ENCODE data around the gene DDI1. TPM values are rescaled to one million over a fixed set of nuclear protein-coding genes. Genes with fewer than 3 reads are reported as not detected.

Gene DDI1
- total and polyA plus RNA-seq, 2 experiments from 2014 or later = 0.13 TPM; not detected in 1

DNA sequence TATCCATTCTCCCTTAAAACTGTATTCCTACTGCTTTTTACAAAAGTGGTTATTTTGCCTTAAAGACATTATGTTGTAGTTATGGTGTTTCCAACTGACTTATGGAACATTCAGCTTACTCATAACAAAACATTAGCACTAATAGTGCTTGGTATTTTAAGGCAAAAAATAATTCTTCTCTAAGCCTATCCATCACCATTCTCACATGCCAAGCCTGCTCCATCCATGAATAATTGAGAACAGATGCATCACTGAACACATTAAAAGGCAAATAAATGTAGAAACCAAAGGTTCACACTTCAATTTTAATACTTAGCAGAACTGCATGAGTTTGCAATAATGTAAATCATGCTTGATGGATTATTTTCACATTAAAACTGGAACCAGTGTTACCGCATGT is 42.3 kb upstream of the DDI1 start:
- Histone ChIP-seq H3K27ac (ENCODE audit: low read depth) (no peak overlapping the region), H2AFZ (no peak overlapping the region), H3K27me3 (ENCODE audit: insufficient read depth) (no peaks in the 10 kb centered on the region), H4K20me1 (replicated peaks; ENCODE audit: insufficient read depth) (no peaks in the 10 kb centered on the region), H3K36me3 (ENCODE audit: insufficient read depth) (no peaks in the 10 kb centered on the region), H3K9me2 (ENCODE audit: insufficient read depth) (no peaks in the 10 kb centered on the region), H3K79me2 (replicated peaks; ENCODE audit: insufficient read depth) (no peaks in the 10 kb centered on the region), H3F3A (replicated peaks; ENCODE audit: low read depth) (no peaks in the 10 kb centered on the region), H3K4me3 (no peak overlapping the region), H3K4me1 (ENCODE audit: insufficient read depth) (no peaks in the 10 kb centered on the region), H3K4me2 (no peak overlapping the region)
- no peak for ATAC-seq
- Mint-ChIP-seq H3K9me3 (no peaks in the 10 kb centered on the region), H3K4me3 (no peak overlapping the region), H3K4me1 (no peaks in the 10 kb centered on the region), H3K36me3 (ENCODE audit: low read depth) (no peaks in the 10 kb centered on the region), H3K27ac (no peak overlapping the region), H3K27me3 (ENCODE audit: insufficient read depth, low read depth, poor library complexity) (no peaks in the 10 kb centered on the region)
- no peak for DNase-seq (ENCODE audit: low spot score)
- TF ChIP-seq, protein P1, sequence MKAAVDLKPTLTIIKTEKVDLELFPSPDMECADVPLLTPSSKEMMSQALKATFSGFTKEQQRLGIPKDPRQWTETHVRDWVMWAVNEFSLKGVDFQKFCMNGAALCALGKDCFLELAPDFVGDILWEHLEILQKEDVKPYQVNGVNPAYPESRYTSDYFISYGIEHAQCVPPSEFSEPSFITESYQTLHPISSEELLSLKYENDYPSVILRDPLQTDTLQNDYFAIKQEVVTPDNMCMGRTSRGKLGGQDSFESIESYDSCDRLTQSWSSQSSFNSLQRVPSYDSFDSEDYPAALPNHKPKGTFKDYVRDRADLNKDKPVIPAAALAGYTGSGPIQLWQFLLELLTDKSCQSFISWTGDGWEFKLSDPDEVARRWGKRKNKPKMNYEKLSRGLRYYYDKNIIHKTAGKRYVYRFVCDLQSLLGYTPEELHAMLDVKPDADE (IDR thresholded peaks at IDR 0.05) = no peak
- TF ChIP-seq ZNF331 (CRISPR knock-in tag; IDR thresholded peaks at IDR 0.05; ENCODE audit: low read depth) (no peak), EZH2 (IDR thresholded peaks at IDR 0.05; ENCODE audit: low read depth, unreplicated experiment) (no peak), POLR2AphosphoS5 (IDR thresholded peaks at IDR 0.05; ENCODE audit: low read depth) (no peak), ZNF114 (CRISPR knock-in tag; IDR thresholded peaks at IDR 0.05) (no peak), NANOG (IDR thresholded peaks at IDR 0.05; ENCODE audit: borderline replicate concordance) (no peak), CREB1 (CRISPR knock-in tag; IDR thresholded peaks at IDR 0.05; ENCODE audit: low read depth) (no peak), JUNB (IDR thresholded peaks at IDR 0.05; ENCODE audit: unreplicated experiment) (no peak), STAT1 (IDR thresholded peaks at IDR 0.05; ENCODE audit: unreplicated experiment) (no peak), EZH2phosphoT487 (IDR thresholded peaks at IDR 0.05; ENCODE audit: unreplicated experiment) (no peak)
- TF ChIP-seq, protein P2, sequence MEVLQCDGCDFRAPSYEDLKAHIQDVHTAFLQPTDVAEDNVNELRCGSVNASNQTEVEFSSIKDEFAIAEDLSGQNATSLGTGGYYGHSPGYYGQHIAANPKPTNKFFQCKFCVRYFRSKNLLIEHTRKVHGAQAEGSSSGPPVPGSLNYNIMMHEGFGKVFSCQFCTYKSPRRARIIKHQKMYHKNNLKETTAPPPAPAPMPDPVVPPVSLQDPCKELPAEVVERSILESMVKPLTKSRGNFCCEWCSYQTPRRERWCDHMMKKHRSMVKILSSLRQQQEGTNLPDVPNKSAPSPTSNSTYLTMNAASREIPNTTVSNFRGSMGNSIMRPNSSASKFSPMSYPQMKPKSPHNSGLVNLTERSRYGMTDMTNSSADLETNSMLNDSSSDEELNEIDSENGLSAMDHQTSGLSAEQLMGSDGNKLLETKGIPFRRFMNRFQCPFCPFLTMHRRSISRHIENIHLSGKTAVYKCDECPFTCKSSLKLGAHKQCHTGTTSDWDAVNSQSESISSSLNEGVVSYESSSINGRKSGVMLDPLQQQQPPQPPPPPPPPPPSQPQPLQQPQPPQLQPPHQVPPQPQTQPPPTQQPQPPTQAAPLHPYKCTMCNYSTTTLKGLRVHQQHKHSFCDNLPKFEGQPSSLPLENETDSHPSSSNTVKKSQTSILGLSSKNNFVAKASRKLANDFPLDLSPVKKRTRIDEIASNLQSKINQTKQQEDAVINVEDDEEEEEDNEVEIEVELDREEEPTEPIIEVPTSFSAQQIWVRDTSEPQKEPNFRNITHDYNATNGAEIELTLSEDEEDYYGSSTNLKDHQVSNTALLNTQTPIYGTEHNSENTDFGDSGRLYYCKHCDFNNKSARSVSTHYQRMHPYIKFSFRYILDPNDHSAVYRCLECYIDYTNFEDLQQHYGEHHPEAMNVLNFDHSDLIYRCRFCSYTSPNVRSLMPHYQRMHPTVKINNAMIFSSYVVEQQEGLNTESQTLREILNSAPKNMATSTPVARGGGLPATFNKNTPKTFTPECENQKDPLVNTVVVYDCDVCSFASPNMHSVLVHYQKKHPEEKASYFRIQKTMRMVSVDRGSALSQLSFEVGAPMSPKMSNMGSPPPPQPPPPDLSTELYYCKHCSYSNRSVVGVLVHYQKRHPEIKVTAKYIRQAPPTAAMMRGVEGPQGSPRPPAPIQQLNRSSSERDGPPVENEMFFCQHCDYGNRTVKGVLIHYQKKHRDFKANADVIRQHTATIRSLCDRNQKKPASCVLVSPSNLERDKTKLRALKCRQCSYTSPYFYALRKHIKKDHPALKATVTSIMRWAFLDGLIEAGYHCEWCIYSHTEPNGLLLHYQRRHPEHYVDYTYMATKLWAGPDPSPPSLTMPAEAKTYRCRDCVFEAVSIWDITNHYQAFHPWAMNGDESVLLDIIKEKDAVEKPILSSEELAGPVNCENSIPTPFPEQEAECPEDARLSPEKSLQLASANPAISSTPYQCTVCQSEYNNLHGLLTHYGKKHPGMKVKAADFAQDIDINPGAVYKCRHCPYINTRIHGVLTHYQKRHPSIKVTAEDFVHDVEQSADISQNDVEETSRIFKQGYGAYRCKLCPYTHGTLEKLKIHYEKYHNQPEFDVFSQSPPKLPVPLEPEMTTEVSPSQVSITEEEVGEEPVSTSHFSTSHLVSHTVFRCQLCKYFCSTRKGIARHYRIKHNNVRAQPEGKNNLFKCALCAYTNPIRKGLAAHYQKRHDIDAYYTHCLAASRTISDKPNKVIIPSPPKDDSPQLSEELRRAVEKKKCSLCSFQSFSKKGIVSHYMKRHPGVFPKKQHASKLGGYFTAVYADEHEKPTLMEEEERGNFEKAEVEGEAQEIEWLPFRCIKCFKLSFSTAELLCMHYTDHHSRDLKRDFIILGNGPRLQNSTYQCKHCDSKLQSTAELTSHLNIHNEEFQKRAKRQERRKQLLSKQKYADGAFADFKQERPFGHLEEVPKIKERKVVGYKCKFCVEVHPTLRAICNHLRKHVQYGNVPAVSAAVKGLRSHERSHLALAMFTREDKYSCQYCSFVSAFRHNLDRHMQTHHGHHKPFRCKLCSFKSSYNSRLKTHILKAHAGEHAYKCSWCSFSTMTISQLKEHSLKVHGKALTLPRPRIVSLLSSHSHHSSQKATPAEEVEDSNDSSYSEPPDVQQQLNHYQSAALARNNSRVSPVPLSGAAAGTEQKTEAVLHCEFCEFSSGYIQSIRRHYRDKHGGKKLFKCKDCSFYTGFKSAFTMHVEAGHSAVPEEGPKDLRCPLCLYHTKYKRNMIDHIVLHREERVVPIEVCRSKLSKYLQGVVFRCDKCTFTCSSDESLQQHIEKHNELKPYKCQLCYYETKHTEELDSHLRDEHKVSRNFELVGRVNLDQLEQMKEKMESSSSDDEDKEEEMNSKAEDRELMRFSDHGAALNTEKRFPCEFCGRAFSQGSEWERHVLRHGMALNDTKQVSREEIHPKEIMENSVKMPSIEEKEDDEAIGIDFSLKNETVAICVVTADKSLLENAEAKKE (CRISPR knock-in tag; IDR thresholded peaks at IDR 0.05) = no peak
- TF ChIP-seq, protein P3, sequence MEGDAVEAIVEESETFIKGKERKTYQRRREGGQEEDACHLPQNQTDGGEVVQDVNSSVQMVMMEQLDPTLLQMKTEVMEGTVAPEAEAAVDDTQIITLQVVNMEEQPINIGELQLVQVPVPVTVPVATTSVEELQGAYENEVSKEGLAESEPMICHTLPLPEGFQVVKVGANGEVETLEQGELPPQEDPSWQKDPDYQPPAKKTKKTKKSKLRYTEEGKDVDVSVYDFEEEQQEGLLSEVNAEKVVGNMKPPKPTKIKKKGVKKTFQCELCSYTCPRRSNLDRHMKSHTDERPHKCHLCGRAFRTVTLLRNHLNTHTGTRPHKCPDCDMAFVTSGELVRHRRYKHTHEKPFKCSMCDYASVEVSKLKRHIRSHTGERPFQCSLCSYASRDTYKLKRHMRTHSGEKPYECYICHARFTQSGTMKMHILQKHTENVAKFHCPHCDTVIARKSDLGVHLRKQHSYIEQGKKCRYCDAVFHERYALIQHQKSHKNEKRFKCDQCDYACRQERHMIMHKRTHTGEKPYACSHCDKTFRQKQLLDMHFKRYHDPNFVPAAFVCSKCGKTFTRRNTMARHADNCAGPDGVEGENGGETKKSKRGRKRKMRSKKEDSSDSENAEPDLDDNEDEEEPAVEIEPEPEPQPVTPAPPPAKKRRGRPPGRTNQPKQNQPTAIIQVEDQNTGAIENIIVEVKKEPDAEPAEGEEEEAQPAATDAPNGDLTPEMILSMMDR (conservative IDR thresholded peaks at IDR 0.05; ENCODE audit: low read depth in 2 of 2) = no peak
- TF ChIP-seq, protein P4, sequence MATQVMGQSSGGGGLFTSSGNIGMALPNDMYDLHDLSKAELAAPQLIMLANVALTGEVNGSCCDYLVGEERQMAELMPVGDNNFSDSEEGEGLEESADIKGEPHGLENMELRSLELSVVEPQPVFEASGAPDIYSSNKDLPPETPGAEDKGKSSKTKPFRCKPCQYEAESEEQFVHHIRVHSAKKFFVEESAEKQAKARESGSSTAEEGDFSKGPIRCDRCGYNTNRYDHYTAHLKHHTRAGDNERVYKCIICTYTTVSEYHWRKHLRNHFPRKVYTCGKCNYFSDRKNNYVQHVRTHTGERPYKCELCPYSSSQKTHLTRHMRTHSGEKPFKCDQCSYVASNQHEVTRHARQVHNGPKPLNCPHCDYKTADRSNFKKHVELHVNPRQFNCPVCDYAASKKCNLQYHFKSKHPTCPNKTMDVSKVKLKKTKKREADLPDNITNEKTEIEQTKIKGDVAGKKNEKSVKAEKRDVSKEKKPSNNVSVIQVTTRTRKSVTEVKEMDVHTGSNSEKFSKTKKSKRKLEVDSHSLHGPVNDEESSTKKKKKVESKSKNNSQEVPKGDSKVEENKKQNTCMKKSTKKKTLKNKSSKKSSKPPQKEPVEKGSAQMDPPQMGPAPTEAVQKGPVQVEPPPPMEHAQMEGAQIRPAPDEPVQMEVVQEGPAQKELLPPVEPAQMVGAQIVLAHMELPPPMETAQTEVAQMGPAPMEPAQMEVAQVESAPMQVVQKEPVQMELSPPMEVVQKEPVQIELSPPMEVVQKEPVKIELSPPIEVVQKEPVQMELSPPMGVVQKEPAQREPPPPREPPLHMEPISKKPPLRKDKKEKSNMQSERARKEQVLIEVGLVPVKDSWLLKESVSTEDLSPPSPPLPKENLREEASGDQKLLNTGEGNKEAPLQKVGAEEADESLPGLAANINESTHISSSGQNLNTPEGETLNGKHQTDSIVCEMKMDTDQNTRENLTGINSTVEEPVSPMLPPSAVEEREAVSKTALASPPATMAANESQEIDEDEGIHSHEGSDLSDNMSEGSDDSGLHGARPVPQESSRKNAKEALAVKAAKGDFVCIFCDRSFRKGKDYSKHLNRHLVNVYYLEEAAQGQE (IDR thresholded peaks at IDR 0.05; ENCODE audit: unreplicated experiment) = no peak

All from GM23338 (cell line).